Transverse colon (tissue), 4 donors: ENCODE data around the gene EIF1. TPM values are rescaled to one million over a fixed set of nuclear protein-coding genes. Genes with fewer than 3 reads are reported as not detected.

Source experiments
- DNase-seq: peaks from one replicate; pipeline ENCODE4 v3.0.0-alpha.2; 2019
- H3K27ac ChIP-seq, 4 donors: fragments of 200-600 bp; sonication (generic); 2 replicates each; pipeline ENCODE4 v1.5.1; 2016 to 2018; ENCODE audit warnings: inconsistent platforms in 4 of 4
- H3K27me3 ChIP-seq: fragments of 200-600 bp; sonication (generic); 2 replicates; pipeline ENCODE4 v1.5.1; 2017; ENCODE audit warnings: inconsistent platforms
- H3K36me3 ChIP-seq, 4 donors: fragments of 200-600 bp; sonication (generic); 2 replicates each; pipeline ENCODE4 v1.5.1; 2017 to 2019; ENCODE audit warnings: inconsistent platforms in 4 of 4
- H3K4me1 ChIP-seq, 4 donors: fragments of 200-600 bp; sonication (generic); 2 replicates each; pipeline ENCODE4 v1.5.1; 2017 to 2020; ENCODE audit warnings: inconsistent platforms in 4 of 4
- H3K4me3 ChIP-seq, 4 donors: fragments of 200-600 bp; sonication (generic); 1 replicate in 1 of 4; 2 replicates in 3 of 4; pipeline versions ENCODE4 v1.5.1 to v1.6.1; 2017 to 2019; ENCODE audit warnings: inconsistent platforms in 4 of 4
- H3K9me3 ChIP-seq, 2 donors: fragments of 200-600 bp; sonication (generic); 2 replicates each; pipeline ENCODE4 v1.5.1; 2017 to 2019; ENCODE audit warnings: inconsistent platforms in 2 of 2
- EP300 ChIP-seq: sonication (generic); formaldehyde crosslinking; IDR thresholded peaks from one replicate; pipeline ENCODE4 v1.6.1; 2017; ENCODE audit warnings: antibody characterized with exemption, low read depth
- POLR2A ChIP-seq: fragments of 450-650 bp; IDR thresholded peaks from one replicate; pipeline ENCODE4 v1.6.1; 2016; ENCODE audit warnings: antibody characterized with exemption, mild to moderate bottlenecking, moderate library complexity
- POLR2AphosphoS5 ChIP-seq, 3 donors: sonication (generic); formaldehyde crosslinking; IDR thresholded peaks; one replicate each; pipeline ENCODE4 v1.6.1; 2016; ENCODE audit warnings: antibody characterized with exemption in 3 of 3
- WGBS, 2 donors: methylation state at CpG; one replicate each; pipeline ENCODE4 v1.1.5; 2018; ENCODE audit warnings: low coverage in 1 of 2; 5-methylcytosine and 5-hydroxymethylcytosine counted together
- in situ Hi-C, 4 donors: fragments of 200-750 bp; cut with MboI; loops; one replicate each; pipeline versions ENCODE4 v1.15.0 to v1.15.1; 2017; ENCODE audit warnings: low sequenced_read_pairs in 3 of 4, low pct_ligation_motif_present in 1 of 4, low pct_unique_long_range_greater_than_20kb in 1 of 4
- intact Hi-C: fragments of 100-400 bp; cut with DNase I; formaldehyde crosslinking; loops from one replicate; pipeline ENCODE4 v1.15.1; 2023; ENCODE audit warnings: low total_unique reads
- small RNA-seq, 4 donors: library from RNA; depleted of rRNA; stranded (forward); fragments of <200 nt; gene quantifications; one replicate each; pipeline ENCODE3, GENCODE V24; 2016
- total RNA-seq, 4 donors: library from RNA; depleted of rRNA; stranded (reverse); fragments of >200 nt; gene quantifications; one replicate each; pipeline ENCODE4 v1.1.0, GENCODE V29; 2016
- TF ChIP-seq, protein P1 (sequence below), 5 experiments: fragments of 200-600 bp in 3 of 5; fragments of 450-650 bp in 2 of 5; sonication (generic) in 3 of 5; IDR thresholded peaks; 1 replicate in 2 of 5; 2 replicates in 3 of 5; pipeline ENCODE4 v1.5.1; 2016 to 2017; ENCODE audit warnings: antibody characterized with exemption in 5 of 5, inconsistent platforms in 3 of 5, mild to moderate bottlenecking in 2 of 5, moderate library complexity in 1 of 5

Gene EIF1
- total RNA-seq, 4 donors from 2014 or later: 93.3 to 520 (median 241) TPM

DNA sequence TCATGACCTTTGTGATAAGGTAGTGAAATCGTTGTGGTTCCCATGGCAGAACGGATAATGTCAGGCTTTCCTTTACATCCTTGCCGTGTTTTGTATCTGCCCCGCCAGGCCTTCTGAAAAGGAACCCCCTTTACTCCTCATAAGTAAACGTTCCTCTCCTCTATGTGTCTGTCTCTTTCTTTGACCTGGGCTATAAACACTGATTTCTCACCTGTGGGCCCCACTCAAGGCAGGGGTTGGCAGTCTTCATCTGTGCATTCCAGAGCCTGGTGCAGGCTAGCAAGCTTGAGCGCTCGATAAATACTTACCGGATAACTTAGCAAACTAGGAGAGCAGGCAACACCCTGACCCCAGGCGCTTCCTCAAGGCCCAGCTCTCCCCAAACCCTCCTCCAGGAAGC is 53.0 kb downstream of the EIF1 start:
- in situ Hi-C loops (loop anchor here in 1 of 4 donors (25.0 kb wide), 1 partner anchor 346 kb away; the partner anchor contains the start of gene ZNF385C), intact Hi-C loops (no loop called here)
- DNase-seq: no peak
- no peak overlapping the region for H3K4me3 ChIP-seq
- no peaks in the 10 kb centered on the region for H3K36me3 ChIP-seq
- H3K27ac ChIP-seq: no peak overlapping the region
- WGBS, 2 donors: 75 to 86% methylated on average over 4 to 9 of the region's 9 CpGs
- peaks cover 12% of the 10 kb centered on the region for H3K27me3 ChIP-seq
- H3K4me1 ChIP-seq: peaks cover 0 to 3% (median 2%) of the 10 kb centered on the region in 4 donors
- no peak for TF ChIP-seq EP300
- TF ChIP-seq, protein P1, sequence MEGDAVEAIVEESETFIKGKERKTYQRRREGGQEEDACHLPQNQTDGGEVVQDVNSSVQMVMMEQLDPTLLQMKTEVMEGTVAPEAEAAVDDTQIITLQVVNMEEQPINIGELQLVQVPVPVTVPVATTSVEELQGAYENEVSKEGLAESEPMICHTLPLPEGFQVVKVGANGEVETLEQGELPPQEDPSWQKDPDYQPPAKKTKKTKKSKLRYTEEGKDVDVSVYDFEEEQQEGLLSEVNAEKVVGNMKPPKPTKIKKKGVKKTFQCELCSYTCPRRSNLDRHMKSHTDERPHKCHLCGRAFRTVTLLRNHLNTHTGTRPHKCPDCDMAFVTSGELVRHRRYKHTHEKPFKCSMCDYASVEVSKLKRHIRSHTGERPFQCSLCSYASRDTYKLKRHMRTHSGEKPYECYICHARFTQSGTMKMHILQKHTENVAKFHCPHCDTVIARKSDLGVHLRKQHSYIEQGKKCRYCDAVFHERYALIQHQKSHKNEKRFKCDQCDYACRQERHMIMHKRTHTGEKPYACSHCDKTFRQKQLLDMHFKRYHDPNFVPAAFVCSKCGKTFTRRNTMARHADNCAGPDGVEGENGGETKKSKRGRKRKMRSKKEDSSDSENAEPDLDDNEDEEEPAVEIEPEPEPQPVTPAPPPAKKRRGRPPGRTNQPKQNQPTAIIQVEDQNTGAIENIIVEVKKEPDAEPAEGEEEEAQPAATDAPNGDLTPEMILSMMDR (IDR thresholded peaks at IDR 0.05): no peak
- TF ChIP-seq POLR2AphosphoS5 (IDR thresholded peaks at IDR 0.05): no peak
- no peak for TF ChIP-seq POLR2A
- H3K9me3 ChIP-seq: no peaks in the 10 kb centered on the region

Small RNAs within 50 kb of the gene (small RNA-seq; reads per million reads assigned to genes)
- 0 reads per million in 4 donors for gene RN7SL399P
- 0 to 0.42 (median 0.12) reads per million in 4 donors for gene RNA5SP442

Other genes with a start within 250 kb of the EIF1 start
- not detected for gene KRT38, start 247.9 kb upstream of the EIF1 start, total RNA-seq
- gene KRT32, start 221.5 kb upstream of the EIF1 start, total RNA-seq: not detected
- gene KRT35, start 207.7 kb upstream of the EIF1 start, total RNA-seq: not detected
- gene KRT36, start 199.0 kb upstream of the EIF1 start, total RNA-seq: not detected
- gene KRT13, start 183.3 kb upstream of the EIF1 start, total RNA-seq: under 1 TPM in 1 of 4 donors, not detected in 3; 0.27 TPM
- 10 to 100 TPM in 1 of 4 donors, 1 to 10 TPM in 2, under 1 TPM in 1; 0.80 to 17.6 (median 7.4) TPM for gene KRT15, start 170.0 kb upstream of the EIF1 start, total RNA-seq
- gene KRT19, start 160.6 kb upstream of the EIF1 start, total RNA-seq: 1,000 to 10,000 TPM in 3 of 4 donors, 100 to 1,000 TPM in 1; 788 to 3,666 (median 2,734) TPM
- gene KRT9, start 116.8 kb upstream of the EIF1 start, total RNA-seq: not detected
- gene KRT14, start 102.0 kb upstream of the EIF1 start, total RNA-seq: under 1 TPM in 2 of 4 donors, not detected in 2; 0.32 to 0.68 TPM
- under 1 TPM in 1 of 4 donors, not detected in 3; 0.79 TPM for gene KRT16, start 76.1 kb upstream of the EIF1 start, total RNA-seq
- gene KRT17, start 64.3 kb upstream of the EIF1 start, total RNA-seq: 10 to 100 TPM in 1 of 4 donors, not detected in 3; 37.6 TPM
- gene GAST, start 23.4 kb downstream of the EIF1 start, total RNA-seq: not detected
- gene HAP1, start 45.8 kb downstream of the EIF1 start, total RNA-seq: under 1 TPM in 2 of 4 donors, not detected in 2; 0.55 to 0.79 TPM
- gene JUP, start 97.8 kb downstream of the EIF1 start, total RNA-seq: 100 to 1,000 TPM; 396 to 595 (median 513) TPM
- 10 to 100 TPM; 18.7 to 39.6 (median 22.5) TPM for gene P3H4, start 123.1 kb downstream of the EIF1 start, total RNA-seq
- 10 to 100 TPM in 3 of 4 donors, 1 to 10 TPM in 1; 7.1 to 61.1 (median 12.6) TPM for gene FKBP10, start 124.1 kb downstream of the EIF1 start, total RNA-seq
- gene NT5C3B, start 147.3 kb downstream of the EIF1 start, total RNA-seq: 10 to 100 TPM in 3 of 4 donors, 1 to 10 TPM in 1; 10.0 to 30.8 (median 24.6) TPM
- under 1 TPM in 1 of 4 donors, not detected in 3; 0.32 TPM for gene KLHL10, start 148.9 kb downstream of the EIF1 start, total RNA-seq
- gene KLHL11, start 176.5 kb downstream of the EIF1 start, total RNA-seq: 10 to 100 TPM in 3 of 4 donors, 1 to 10 TPM in 1; 5.4 to 19.5 (median 15.9) TPM
- 10 to 100 TPM; 39.2 to 69.2 (median 51.9) TPM for gene ACLY, start 230.1 kb downstream of the EIF1 start, total RNA-seq
- gene ODAD4, start 241.7 kb downstream of the EIF1 start, total RNA-seq: under 1 TPM in 2 of 4 donors, not detected in 2; 0.32 to 0.55 TPM